Left cardiac atrium (tissue), 4 donors: Measurements from ENCODE around the gene KRTAP10-5. TPM values are rescaled to one million over a fixed set of nuclear protein-coding genes. Genes with fewer than 3 reads are reported as not detected.
"Not testable (repeated sequence)": the region's sequence is repeated elsewhere in the genome, so short reads cannot be mapped to it uniquely, and the experiment has no call there.

Source experiments
- ATAC-seq, 2 donors: fragments of 200-7000 bp; cut with Tn5 transposase; one replicate each; pipeline ENCODE4 v1.9.1; 2020; ENCODE audit warnings: mild to moderate bottlenecking in 2 of 2, moderate library complexity in 2 of 2
- DNase-seq: peaks from one replicate; pipeline ENCODE4 v3.0.0-alpha.2; 2020
- intact Hi-C, 2 donors: fragments of 100-400 bp; cut with DNase I; formaldehyde crosslinking; loops; one replicate each; pipeline versions ENCODE4 v1.14.1 to v1.15.1; 2022 to 2023
- total RNA-seq, 2 donors: library from RNA; stranded (reverse); fragmentation: NEBNext Ultra II Directional; extraction: Animal tissue kit (Norgen Biotek cat#: 25700); gene quantifications; one replicate each; pipeline ENCODE4 v1.2.1, GENCODE V29; 2021
- donor health status: DM: no; HTN: yes; CAD: no.
- donor health status: DM: no; HTN: yes; CAD: no; lungs with severe emphysema.
- donor health status: DM: yes; HTN: yes; CAD: no.
- donor health status: Dilated cardiomyopathy.

The KRTAP10-5 gene
- total RNA-seq, 2 donors from 2014 or later: not detected

- DNase-seq: no peak
- intact Hi-C loops: no loop called here
- ATAC-seq: no peak
Observed at GRCh38 chr21:44612669-44613229, 32.3 kb upstream of the KRTAP10-5 start.

- ATAC-seq (no peak), DNase-seq (no peak)
- intact Hi-C loops: no loop called here
Observed at GRCh38 chr21:44612029-44612486, 31.7 kb upstream of the KRTAP10-5 start, which contains the start of gene KRTAP10-8. TSS of gene KRTAP10-8 (plus strand) at chr21:44612079. CDS start at chr21:44612101, 22 bp downstream.

DNA sequence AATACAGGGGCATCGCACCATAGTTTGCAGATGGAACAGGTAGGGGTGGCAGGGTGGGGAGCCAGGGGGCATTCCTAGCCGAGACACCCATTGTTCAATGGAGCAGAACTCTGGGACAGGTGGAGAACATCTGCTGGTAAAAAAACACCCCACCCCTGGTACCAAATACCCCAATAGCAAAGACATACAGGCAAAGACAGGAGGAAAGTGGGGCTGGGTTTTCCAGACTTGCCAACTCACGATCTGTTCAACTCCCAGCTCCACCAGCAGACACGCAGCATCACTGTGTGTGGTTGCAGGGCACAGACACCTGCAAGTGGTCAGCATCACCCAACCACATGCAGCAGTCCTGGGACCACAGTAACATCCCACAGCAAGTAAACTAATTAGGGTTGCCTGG lies 31.1 kb upstream of the KRTAP10-5 start:
- no peak for ATAC-seq
- intact Hi-C loops: no loop called here

DNA sequence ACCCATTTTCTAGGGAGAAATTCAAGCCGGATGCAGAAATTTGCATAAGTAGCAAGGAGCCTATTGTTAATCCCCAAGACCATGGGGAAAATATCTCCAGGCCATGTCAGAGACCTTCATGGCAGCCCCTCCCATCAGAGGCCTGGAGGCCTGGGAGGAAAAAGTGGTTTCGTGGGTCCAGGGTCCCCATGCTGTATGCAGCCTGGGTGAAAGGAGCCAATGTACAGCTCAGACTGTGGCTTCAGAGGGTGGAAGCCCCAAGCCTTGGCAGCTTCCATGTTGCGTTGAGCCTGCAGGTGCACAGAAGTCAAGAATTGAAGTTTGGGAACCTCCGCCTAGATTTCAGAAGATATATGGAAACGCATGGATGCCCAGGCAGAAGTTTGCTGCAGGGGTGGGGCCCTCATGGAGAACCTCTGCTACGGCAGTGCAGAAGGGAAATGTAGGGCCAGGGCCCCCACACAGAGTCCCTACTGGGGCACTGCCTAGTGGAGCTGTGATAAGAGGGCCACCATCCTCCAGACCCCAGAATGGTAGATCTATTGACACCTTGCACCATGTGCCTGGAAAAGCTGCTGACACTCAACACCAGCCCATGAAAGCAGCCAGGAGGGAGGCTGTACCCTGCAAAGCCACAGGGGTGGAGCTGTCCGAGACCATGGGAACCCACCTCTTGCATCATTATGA lies 29.9 kb upstream of the KRTAP10-5 start:
- DNase-seq, ATAC-seq, intact Hi-C loops: not testable (repeated sequence)

More for the DNA sequence above, 31.1 kb upstream of the KRTAP10-5 start:
- DNase-seq: no peak

DNA sequence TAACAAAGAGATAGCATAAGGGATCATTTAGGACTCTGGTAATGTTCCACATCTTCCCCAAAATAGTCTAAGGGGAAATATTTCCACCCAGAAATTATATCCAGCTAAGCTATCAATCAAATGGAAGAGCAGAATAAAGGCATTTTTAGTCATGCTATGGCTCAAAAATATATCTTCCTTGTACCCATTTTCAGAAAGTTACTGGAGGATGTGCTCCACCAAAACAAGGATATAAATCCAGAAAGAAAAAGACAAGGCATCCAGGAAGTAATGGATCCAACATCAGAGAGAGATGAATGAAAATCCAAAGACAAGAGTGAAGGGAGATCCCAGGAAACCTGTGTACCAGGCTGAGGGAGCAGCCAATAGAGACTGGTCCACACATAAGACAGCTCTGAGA lies 28.8 kb upstream of the KRTAP10-5 start:
- intact Hi-C loops: no loop called here
- no peak for ATAC-seq
- DNase-seq: no peak

DNA sequence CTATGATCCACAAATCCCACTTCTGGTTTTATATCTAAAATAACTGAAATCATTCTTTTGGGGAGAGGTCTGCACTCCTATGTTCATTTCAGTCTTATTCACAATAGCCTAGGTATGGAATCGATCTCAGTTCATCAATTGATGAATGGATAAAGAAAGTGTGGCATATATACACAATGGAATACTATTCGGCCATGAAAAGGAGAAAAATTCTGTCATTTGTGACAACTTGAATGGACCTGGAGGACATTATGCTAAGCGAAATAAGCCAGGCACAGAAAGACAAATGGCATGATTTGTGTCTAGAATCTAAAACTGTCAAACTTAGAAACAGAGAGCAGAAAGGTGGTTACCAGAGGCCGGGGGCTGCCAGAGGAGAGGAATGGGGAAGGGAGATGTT lies 26.1 kb upstream of the KRTAP10-5 start:
- intact Hi-C loops: no loop called here
- no peak for DNase-seq
- ATAC-seq: no peak

DNA sequence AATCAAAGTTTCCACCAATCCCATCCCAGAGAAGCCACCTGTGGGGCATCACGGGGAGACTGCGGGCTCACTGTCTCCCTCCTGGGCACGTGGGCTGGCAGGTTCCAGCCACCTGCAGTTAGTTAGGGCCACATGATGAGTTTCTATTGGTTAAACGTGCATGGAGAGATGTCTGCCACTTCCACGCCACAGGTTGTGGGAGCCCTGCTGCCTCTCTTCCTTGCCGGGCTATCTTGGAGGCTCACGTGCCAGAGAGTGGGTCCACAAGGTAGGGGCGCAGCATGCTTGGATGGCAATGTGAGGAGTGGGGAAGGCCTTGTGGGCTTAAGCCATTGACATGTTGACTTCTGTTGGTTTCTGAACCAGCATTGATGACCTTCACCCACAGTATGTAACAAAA lies 23.5 kb upstream of the KRTAP10-5 start:
- intact Hi-C loops: no loop called here
- DNase-seq (no peak), ATAC-seq (no peak)

- no peak for DNase-seq
- intact Hi-C loops: no loop called here
Observed at GRCh38 chr21:44603109-44603875, 22.9 kb upstream of the KRTAP10-5 start.

GRCh38 chr21:44602463-44602850 lies 22.1 kb upstream of the KRTAP10-5 start:
- no peak for DNase-seq
- intact Hi-C loops: no loop called here
- no peak for ATAC-seq

More at GRCh38 chr21:44603109-44603875, 22.9 kb upstream of the KRTAP10-5 start:
- ATAC-seq: no peak

DNA sequence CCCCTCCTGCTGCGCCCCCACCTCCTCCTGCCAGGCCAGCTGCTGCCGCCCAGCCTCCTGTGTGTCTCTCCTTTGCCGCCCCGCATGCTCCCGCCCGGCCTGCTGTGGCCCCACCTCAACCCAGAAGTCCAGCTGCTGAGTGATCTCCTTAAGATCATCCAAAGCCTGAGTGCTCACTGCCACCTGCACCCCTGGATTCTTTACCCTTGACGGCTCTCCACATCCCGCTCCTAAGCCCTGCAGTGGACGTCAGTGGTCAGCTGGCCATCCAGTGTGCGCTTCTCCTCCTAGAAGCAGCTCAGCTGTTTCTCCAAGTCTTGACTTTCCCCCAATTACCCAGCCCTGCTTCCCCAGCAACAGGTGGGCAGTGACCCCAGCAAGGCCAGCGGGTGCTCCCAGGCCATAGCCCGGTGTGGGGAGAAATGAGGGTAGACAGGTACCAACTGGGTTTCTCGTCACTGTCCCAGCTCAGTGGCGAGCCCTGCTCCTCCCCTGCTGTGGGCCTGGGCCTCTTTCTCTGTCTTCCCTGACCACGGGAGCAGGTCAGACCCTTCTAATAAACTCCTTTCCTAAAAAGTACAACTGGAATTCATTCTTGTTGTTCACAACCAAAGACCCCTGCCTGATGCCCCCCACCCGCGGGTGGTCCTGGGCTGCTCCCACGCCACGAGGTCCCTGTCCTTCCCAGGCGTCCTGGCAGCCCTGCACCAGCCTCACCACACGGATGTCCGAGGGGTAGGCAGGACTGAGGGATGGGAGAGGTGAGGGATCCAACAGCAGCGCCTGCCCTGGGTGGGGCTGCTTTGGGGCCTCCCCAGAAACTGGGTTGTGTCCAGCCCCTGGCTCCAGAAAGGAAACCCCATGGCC lies 21.4 kb upstream of the KRTAP10-5 start:
- intact Hi-C loops: no loop called here
- ATAC-seq (no peak), DNase-seq (no peak)

DNA sequence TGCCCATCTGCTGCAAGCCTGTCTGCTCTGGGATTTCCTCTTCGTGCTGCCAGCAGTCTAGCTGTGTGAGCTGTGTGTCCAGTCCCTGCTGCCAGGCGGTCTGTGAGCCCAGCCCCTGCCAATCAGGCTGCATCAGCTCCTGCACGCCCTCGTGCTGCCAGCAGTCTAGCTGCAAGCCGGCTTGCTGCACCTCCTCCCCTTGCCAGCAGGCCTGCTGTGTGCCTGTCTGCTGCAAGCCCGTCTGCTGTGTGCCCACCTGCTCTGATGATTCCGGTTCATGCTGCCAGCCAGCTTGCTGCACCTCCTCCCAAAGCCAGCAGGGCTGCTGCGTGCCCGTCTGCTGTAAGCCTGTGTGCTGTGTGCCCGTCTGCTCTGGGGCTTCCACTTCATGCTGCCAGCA lies 20.7 kb upstream of the KRTAP10-5 start:
- ATAC-seq, DNase-seq, intact Hi-C loops: not testable (repeated sequence)

DNA sequence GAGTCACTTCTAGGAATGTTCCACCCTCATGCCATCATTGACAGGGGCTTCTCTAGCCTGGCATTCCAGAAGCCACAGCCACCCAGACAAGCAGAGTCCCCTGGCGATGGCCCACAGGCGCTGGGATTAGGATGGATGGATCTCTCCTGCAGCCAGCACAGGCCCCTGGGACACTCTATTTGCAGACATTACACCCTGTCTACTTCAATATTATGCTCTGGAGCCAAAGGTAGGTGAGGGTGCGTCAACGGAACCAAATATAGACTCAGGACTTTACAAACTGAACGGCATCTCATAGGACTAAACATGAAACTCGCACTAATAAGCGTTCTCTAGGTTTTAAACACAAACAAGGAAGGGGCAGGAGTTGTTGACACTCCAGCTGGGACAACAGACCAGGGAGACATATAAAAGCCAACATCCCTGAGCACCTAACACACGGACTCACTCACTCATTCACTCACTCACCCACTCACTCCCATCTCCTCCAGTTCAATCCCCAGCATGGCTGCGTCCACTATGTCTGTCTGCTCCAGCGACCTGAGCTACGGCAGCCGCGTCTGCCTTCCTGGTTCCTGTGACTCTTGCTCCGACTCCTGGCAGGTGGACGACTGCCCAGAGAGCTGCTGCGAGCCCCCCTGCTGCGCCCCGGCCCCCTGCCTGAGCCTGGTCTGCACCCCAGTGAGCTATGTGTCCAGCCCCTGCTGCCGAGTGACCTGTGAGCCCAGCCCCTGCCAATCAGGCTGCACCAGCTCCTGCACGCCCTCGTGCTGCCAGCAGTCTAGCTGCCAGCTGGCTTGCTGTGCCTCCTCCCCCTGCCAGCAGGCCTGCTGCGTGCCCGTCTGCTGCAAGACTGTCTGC lies 19.9 kb upstream of the KRTAP10-5 start, which contains the start of gene KRTAP10-7:
Gene KRTAP10-7, plus strand, starts transcription at position 480 of the 861 bp plus-strand sequence. Its CDS starts 25 bp downstream, at position 505.
- ATAC-seq, DNase-seq, intact Hi-C loops: not testable (repeated sequence)

- intact Hi-C loops: no loop called here
- no peak for DNase-seq
- no peak for ATAC-seq
Observed at GRCh38 chr21:44599264-44600029, 19.0 kb upstream of the KRTAP10-5 start.

- intact Hi-C loops: no loop called here
- DNase-seq (no peak), ATAC-seq (no peak)
Observed at GRCh38 chr21:44598061-44598460, 17.7 kb upstream of the KRTAP10-5 start.

- no peak for DNase-seq
- intact Hi-C loops: no loop called here
- ATAC-seq: no peak
Observed at GRCh38 chr21:44596068-44596725, 15.8 kb upstream of the KRTAP10-5 start.

DNA sequence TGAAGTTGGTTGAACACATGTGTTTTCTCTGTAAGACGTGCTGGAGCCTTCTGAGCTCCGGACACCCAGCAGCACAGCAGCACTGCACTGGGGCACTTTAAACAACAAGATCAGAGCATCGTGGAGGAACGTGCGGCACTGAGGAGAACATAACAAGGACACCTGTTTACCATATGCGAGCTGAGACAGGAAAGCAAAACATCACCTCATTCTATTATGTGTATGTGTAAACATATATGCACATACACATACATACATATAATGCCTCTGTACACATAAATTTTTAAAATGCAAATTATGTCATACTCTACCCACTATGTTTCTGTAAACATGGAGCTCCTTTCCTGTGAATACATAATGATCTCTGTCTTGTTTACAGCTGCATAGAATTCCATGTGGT lies 15.1 kb upstream of the KRTAP10-5 start:
- DNase-seq (no peak), ATAC-seq (no peak)
- intact Hi-C loops: no loop called here

DNA sequence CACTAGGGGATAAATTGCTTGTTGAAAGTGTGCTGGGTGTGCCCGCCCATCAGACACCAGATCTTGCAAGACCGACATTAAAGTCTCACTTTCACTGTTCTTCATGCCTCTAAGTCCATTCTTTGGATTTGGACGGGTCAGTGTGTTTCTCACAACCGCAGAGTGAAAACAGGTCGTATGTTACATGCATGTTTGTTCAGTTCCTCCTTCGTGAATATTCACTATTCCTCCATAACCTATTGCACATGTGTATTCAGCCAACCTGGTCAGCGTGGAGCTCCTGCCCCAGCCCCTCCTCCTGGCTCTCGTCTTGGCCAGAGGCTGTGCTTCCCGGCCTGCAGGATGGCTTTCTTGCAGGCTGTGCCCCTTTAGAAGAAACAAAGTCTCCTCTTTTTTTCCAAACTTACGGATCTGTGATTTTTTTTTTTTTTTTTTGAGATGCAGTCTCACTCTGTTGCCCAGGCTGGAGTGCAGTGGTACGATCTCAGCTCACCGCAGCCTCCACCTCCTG lies 14.1 kb upstream of the KRTAP10-5 start:
- DNase-seq (no peak), ATAC-seq (no peak)
- intact Hi-C loops: no loop called here
